PC-9 (cell line): ENCODE results near the gene SLC5A12. TPM values are rescaled to one million over a fixed set of nuclear protein-coding genes. Genes with fewer than 3 reads are reported as not detected.

Source experiments
- BruUV-seq: library from RNA; stranded (reverse); fragments of 400-500 nt; replicated peaks from 2 replicates; lab custom pipeline; 2021; lab: Mats Ljungman, UMichigan
- CTCF ChIA-PET: fragments of 300-600 bp; sonication (Branson Sonifier 250); formaldehyde crosslinking; loops from one replicate; lab custom pipeline; 2022; ENCODE audit warnings: antibody characterized with exemption; lab: Charles Lee
- POLR2A ChIA-PET: fragments of 300-600 bp; sonication (Branson Sonifier 250); formaldehyde crosslinking; loops from one replicate; lab custom pipeline; 2022; ENCODE audit warnings: antibody characterized with exemption; ENCODE audit not compliant: unreplicated experiment; lab: Charles Lee
- DNase-seq, 2 experiments: peaks; one replicate each; pipeline versions ENCODE4 v3.0.0 to v3.0.0-alpha.2; 2015 to 2022; ENCODE audit warnings: mixed read lengths in 1 of 2
- H2AFZ ChIP-seq: fragments of 200-600 bp; sonication (generic); 2 replicates; pipeline ENCODE4 v1.8.1; 2017; ENCODE audit warnings: antibody characterized with exemption
- H3F3A ChIP-seq: fragments of 200-600 bp; sonication (generic); 2 replicates; pipeline ENCODE4 v1.8.1; 2017; ENCODE audit warnings: antibody characterized with exemption, mild to moderate bottlenecking, low read depth; ENCODE audit not compliant: insufficient read depth
- H3K27ac ChIP-seq: fragments of 200-600 bp; sonication (generic); 2 replicates; pipeline ENCODE4 v1.6.1; 2016; ENCODE audit warnings: mixed run types
- H3K27me3 ChIP-seq: fragments of 200-600 bp; sonication (generic); 2 replicates; pipeline ENCODE4 v1.6.1; 2016; ENCODE audit warnings: low read depth, mixed run types; ENCODE audit not compliant: insufficient read depth
- H3K36me3 ChIP-seq: fragments of 200-600 bp; sonication (generic); 2 replicates; pipeline ENCODE4 v1.6.1; 2016; ENCODE audit warnings: low read depth, mixed run types
- H3K4me1 ChIP-seq: fragments of 200-600 bp; sonication (generic); replicated peaks from 2 replicates; pipeline ENCODE4 v1.6.1; 2016; ENCODE audit warnings: mixed run types; ENCODE audit not compliant: insufficient read depth
- H3K4me2 ChIP-seq: fragments of 200-600 bp; sonication (generic); 2 replicates; pipeline ENCODE4 v1.6.1; 2017; ENCODE audit warnings: mixed run types
- H3K4me3 ChIP-seq: fragments of 200-600 bp; sonication (generic); 2 replicates; pipeline ENCODE4 v1.6.1; 2016; ENCODE audit warnings: mixed run types
- H3K79me2 ChIP-seq: fragments of 200-600 bp; sonication (generic); 2 replicates; pipeline ENCODE4 v1.6.1; 2017; ENCODE audit warnings: low read depth, mixed run types
- H3K9me2 ChIP-seq: fragments of 200-600 bp; sonication (generic); 2 replicates; pipeline ENCODE4 v1.8.1; 2017; ENCODE audit warnings: mild to moderate bottlenecking; ENCODE audit not compliant: insufficient read depth
- H3K9me3 ChIP-seq: fragments of 200-600 bp; sonication (generic); 2 replicates; pipeline ENCODE4 v1.8.1; 2016; ENCODE audit warnings: low read depth; ENCODE audit not compliant: insufficient read depth
- H4K20me1 ChIP-seq: fragments of 200-600 bp; sonication (generic); 2 replicates; pipeline ENCODE4 v1.8.1; 2017; ENCODE audit not compliant: insufficient read depth
- CTCF ChIP-seq: fragments of 200-600 bp; sonication (generic); conservative IDR thresholded peaks from 2 replicates; pipeline ENCODE4 v1.6.1; 2017; ENCODE audit warnings: mixed run types, antibody characterized with exemption, mild to moderate bottlenecking, moderate library complexity
- EZH2 ChIP-seq: fragments of 200-600 bp; sonication (generic); IDR thresholded peaks from 2 replicates; pipeline ENCODE4 v1.8.0; 2017; ENCODE audit warnings: antibody characterized with exemption, low read depth
- intact Hi-C: fragments of 100-400 bp; cut with micrococcal nuclease; formaldehyde crosslinking; loops from one replicate; pipeline ENCODE4 v1.10.0; 2022; ENCODE audit not compliant: unreplicated experiment
- total RNA-seq: library from RNA; stranded (reverse); gene quantifications from 2 replicates; pipeline ENCODE4 v1.2.3, GENCODE V29; 2021

SLC5A12 gene
- total RNA-seq, 1 experiment from 2014 or later: not detected

GRCh38 chr11:26730414-26731083 is 8.7 kb upstream of the SLC5A12 start:
- intact Hi-C loops: no loop called here
- H3K27ac ChIP-seq: no peak overlapping the region
- no peaks in the 10 kb centered on the region for H3K36me3 ChIP-seq
- H3F3A ChIP-seq: no peaks in the 10 kb centered on the region
- no peak overlapping the region for H3K4me2 ChIP-seq
- BruUV-seq: no TSS peak
- ChIA-PET POLR2A (no interaction called here), CTCF (no interaction called here)
- no peaks in the 10 kb centered on the region for H3K79me2 ChIP-seq
- H4K20me1 ChIP-seq: no peaks in the 10 kb centered on the region
- no peak for DNase-seq
- TF ChIP-seq EZH2 (no peak), CTCF (no peak)
- H3K4me1 ChIP-seq: no peaks in the 10 kb centered on the region
- no peaks in the 10 kb centered on the region for H3K9me3 ChIP-seq
- 0 out of 2 replicates have a peak overlapping the region, but pooled peaks have one; percentile 10 for H2AFZ ChIP-seq
- no peak overlapping the region for H3K4me3 ChIP-seq
- no peaks in the 10 kb centered on the region for H3K27me3 ChIP-seq
- no peaks in the 10 kb centered on the region for H3K9me2 ChIP-seq

- Histone ChIP-seq H3K27ac (no peak overlapping the region), H3K4me2 (no peak overlapping the region), H2AFZ (no peak overlapping the region), H3K36me3 (no peaks in the 10 kb centered on the region), H3K27me3 (no peaks in the 10 kb centered on the region), H3K4me3 (no peak overlapping the region), H3K9me2 (no peaks in the 10 kb centered on the region), H3F3A (no peaks in the 10 kb centered on the region), H3K4me1 (no peaks in the 10 kb centered on the region), H3K9me3 (no peaks in the 10 kb centered on the region), H3K79me2 (no peaks in the 10 kb centered on the region), H4K20me1 (no peaks in the 10 kb centered on the region)
- BruUV-seq: no TSS peak
- TF ChIP-seq EZH2 (no peak), CTCF (no peak)
- intact Hi-C loops: no loop called here
- CTCF ChIA-PET: no interaction called here
- DNase-seq: no peak
- POLR2A ChIA-PET: no interaction called here
Observed at GRCh38 chr11:26729284-26729683, 7.4 kb upstream of the SLC5A12 start.

- POLR2A ChIA-PET: no interaction called here
- H3K4me2 ChIP-seq: no peak overlapping the region
- intact Hi-C loops: no loop called here
Observed at GRCh38 chr11:26726960-26727359, 5.1 kb upstream of the SLC5A12 start.

More at GRCh38 chr11:26726960-26727359, 5.1 kb upstream of the SLC5A12 start:
- Histone ChIP-seq H3K27ac (no peak overlapping the region), H3K4me1 (no peaks in the 10 kb centered on the region), H3K9me2 (no peaks in the 10 kb centered on the region), H2AFZ (no peak overlapping the region), H3K79me2 (no peaks in the 10 kb centered on the region), H3K4me3 (no peak overlapping the region), H3K27me3 (no peaks in the 10 kb centered on the region), H3K36me3 (no peaks in the 10 kb centered on the region), H3K9me3 (no peaks in the 10 kb centered on the region), H4K20me1 (no peaks in the 10 kb centered on the region), H3F3A (no peaks in the 10 kb centered on the region)
- CTCF ChIA-PET: no interaction called here
- DNase-seq: no peak
- BruUV-seq: no TSS peak
- TF ChIP-seq EZH2 (no peak), CTCF (no peak)
